GM21786 (cell line): ENCODE measurements around the gene ROPN1B.
A peak's percentile ranks its signal among the peaks of the same experiment; 100 is the strongest.
"Not testable (repeated sequence)": the region's sequence is repeated elsewhere in the genome, so short reads cannot be mapped to it uniquely, and the experiment has no call there.

Source experiments
- ATAC-seq: cut with Tn5 transposase; IDR thresholded peaks from one replicate; pipeline ENCODE4 v1.9.1; 2021; ENCODE audit not compliant: unreplicated experiment

The ROPN1B gene

GRCh38 chr3:125957674-125958510 lies 11.1 kb upstream of the ROPN1B start:
- no peak for ATAC-seq

- ATAC-seq: no peak
These were observed 10.3 kb upstream of the ROPN1B start for GRCh38 chr3:125958511-125959316.

- no peak for ATAC-seq
These were observed 9.5 kb upstream of the ROPN1B start for GRCh38 chr3:125959317-125960065.

GRCh38 chr3:125960066-125960424 lies 8.9 kb upstream of the ROPN1B start:
- no peak for ATAC-seq

GRCh38 chr3:125960456-125961288 lies 8.3 kb upstream of the ROPN1B start:
- ATAC-seq: no peak

- ATAC-seq: no peak
These were observed 7.7 kb upstream of the ROPN1B start for GRCh38 chr3:125961289-125961589.

- not testable (repeated sequence) for ATAC-seq
These were observed 5.1 kb upstream of the ROPN1B start for GRCh38 chr3:125963834-125964233.

- ATAC-seq: no peak
These were observed 3.5 kb upstream of the ROPN1B start for GRCh38 chr3:125965505-125965904.

GRCh38 chr3:125967156-125967555 lies 1.8 kb upstream of the ROPN1B start:
- no peak for ATAC-seq

- ATAC-seq: not testable (repeated sequence)
These were observed 857 bp upstream of the ROPN1B start for GRCh38 chr3:125968121-125968520.

GRCh38 chr3:125971997-125972944 lies 3.3 kb downstream of the ROPN1B start:
- ATAC-seq: peak; percentile 58

- ATAC-seq: not testable (repeated sequence)
These were observed 6.4 kb downstream of the ROPN1B start for GRCh38 chr3:125975245-125976002.

- not testable (repeated sequence) for ATAC-seq
These were observed 7.0 kb downstream of the ROPN1B start for GRCh38 chr3:125976003-125976390.

- ATAC-seq: not testable (repeated sequence)
These were observed 8.1 kb downstream of the ROPN1B start for GRCh38 chr3:125977104-125977503.

- not testable (repeated sequence) for ATAC-seq
These were observed 16.0 kb downstream of the ROPN1B start for GRCh38 chr3:125984951-125985350.

GRCh38 chr3:125990253-125990970 lies 21.4 kb downstream of the ROPN1B start:
- peak; percentile 94 for ATAC-seq

- not testable (repeated sequence) for ATAC-seq
These were observed 27.8 kb downstream of the ROPN1B start for GRCh38 chr3:125996751-125997150.

GRCh38 chr3:126002189-126002588 lies 33.2 kb downstream of the ROPN1B start:
- ATAC-seq: no peak
